SH-SY5Y (cell line): ENCODE results near the gene ATAD1.

ENCODE experiments used
- GATA2 ChIP-seq: IDR thresholded peaks from 2 replicates; pipeline ENCODE4 v1.6.1; 2011; ENCODE audit warnings: mild to moderate bottlenecking, low read depth, low read length
- GATA3 ChIP-seq: IDR thresholded peaks from 2 replicates; pipeline ENCODE4 v1.6.1; 2011; ENCODE audit warnings: low read depth, mild to moderate bottlenecking, low read length, moderate library complexity

ATAD1 gene

GRCh38 chr10:87753995-87754866 lies 63.8 kb downstream of the ATAD1 start:
- no peak for TF ChIP-seq GATA3

- TF ChIP-seq GATA2 (no peak), GATA3 (no peak)
These were observed 65.5 kb downstream of the ATAD1 start for GRCh38 chr10:87752566-87752965.

- TF ChIP-seq GATA3 (peak; percentile 86), GATA2 (no peak)
These were observed 66.8 kb downstream of the ATAD1 start for GRCh38 chr10:87751274-87751673.

GRCh38 chr10:87750817-87751216 lies 67.2 kb downstream of the ATAD1 start:
- no peak for TF ChIP-seq GATA2
- no peak for TF ChIP-seq GATA3

- TF ChIP-seq GATA2, result no peak
- TF ChIP-seq GATA3, result no peak
These were observed 67.9 kb downstream of the ATAD1 start for GRCh38 chr10:87750001-87750671.

GRCh38 chr10:87746911-87747310 lies 71.1 kb downstream of the ATAD1 start:
- TF ChIP-seq GATA3 (no peak), GATA2 (no peak)

- TF ChIP-seq GATA3 (no peak), GATA2 (no peak)
These were observed 73.4 kb downstream of the ATAD1 start for GRCh38 chr10:87744606-87745005.

- TF ChIP-seq GATA3 (no peak), GATA2 (no peak)
These were observed 77.8 kb downstream of the ATAD1 start for GRCh38 chr10:87740254-87740655.

- TF ChIP-seq GATA3 (no peak), GATA2 (no peak)
These were observed 78.3 kb downstream of the ATAD1 start for GRCh38 chr10:87739703-87740102.

GRCh38 chr10:87734987-87735827 lies 82.8 kb downstream of the ATAD1 start:
- TF ChIP-seq GATA2 (no peak), GATA3 (no peak)

GRCh38 chr10:87733081-87733480 lies 84.9 kb downstream of the ATAD1 start:
- TF ChIP-seq GATA2 (no peak), GATA3 (no peak)

- TF ChIP-seq GATA2 (no peak), GATA3 (no peak)
These were observed 88.1 kb downstream of the ATAD1 start for GRCh38 chr10:87729940-87730339.

- TF ChIP-seq GATA3 (no peak), GATA2 (no peak)
These were observed 93.2 kb downstream of the ATAD1 start for GRCh38 chr10:87724789-87725188.

- TF ChIP-seq GATA3 (no peak), GATA2 (no peak)
These were observed 94.5 kb downstream of the ATAD1 start for GRCh38 chr10:87723500-87723899.
